HG02840 (cell line): Measurements from ENCODE around the gene RASSF5.

Source experiments
- ATAC-seq: cut with Tn5 transposase; IDR thresholded peaks from one replicate; pipeline ENCODE4 v1.9.1; 2021; ENCODE audit warnings: mild to moderate bottlenecking, moderate library complexity, moderate number of reproducible peaks; ENCODE audit not compliant: unreplicated experiment, low FRiP score

RASSF5 gene

DNA sequence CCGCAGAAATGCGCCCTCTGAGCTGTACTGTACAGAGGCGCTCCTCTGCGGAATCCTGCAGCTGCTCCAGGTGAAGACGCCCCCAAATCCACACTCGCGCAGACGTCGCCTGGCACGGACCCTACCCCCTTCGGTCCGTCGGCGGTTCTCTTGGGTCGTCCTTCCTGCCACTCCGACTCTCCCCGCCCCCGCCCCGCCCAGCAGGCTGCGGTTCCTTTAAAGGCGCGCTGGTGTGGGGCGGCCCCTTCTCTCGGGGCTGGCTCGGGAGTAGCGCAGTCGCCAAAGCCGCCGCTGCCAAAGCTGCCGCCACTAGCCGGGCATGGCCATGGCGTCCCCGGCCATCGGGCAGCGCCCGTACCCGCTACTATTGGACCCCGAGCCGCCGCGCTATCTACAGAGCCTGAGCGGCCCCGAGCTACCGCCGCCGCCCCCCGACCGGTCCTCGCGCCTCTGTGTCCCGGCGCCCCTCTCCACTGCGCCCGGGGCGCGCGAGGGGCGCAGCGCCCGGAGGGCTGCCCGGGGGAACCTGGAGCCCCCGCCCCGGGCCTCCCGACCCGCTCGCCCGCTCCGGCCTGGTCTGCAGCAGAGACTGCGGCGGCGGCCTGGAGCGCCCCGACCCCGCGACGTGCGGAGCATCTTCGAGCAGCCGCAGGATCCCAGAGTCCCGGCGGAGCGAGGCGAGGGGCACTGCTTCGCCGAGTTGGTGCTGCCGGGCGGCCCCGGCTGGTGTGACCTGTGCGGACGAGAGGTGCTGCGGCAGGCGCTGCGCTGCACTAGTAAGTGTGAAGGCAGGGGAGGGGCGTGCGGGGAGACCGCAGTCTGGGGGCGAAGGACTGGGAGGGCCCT, at the start of gene RASSF5:
TSS of gene RASSF5 (plus strand) at position 248 of the 846 bp plus-strand sequence. CDS start at position 320, 72 bp downstream.
- peak; percentile 47 for ATAC-seq

GRCh38 chr1:206459703-206460102, 47.6 kb upstream of the RASSF5 start:
- ATAC-seq, result no peak

GRCh38 chr1:206460836-206461426, 46.4 kb upstream of the RASSF5 start:
- no peak for ATAC-seq

- no peak for ATAC-seq
Measured at GRCh38 chr1:206461602-206462455, 45.5 kb upstream of the RASSF5 start.

GRCh38 chr1:206463137-206463536, 44.2 kb upstream of the RASSF5 start:
- no peak for ATAC-seq

- no peak for ATAC-seq
Measured at GRCh38 chr1:206463911-206464310, 43.4 kb upstream of the RASSF5 start.

- ATAC-seq, result no peak
Measured at GRCh38 chr1:206464456-206464964, 42.8 kb upstream of the RASSF5 start.

GRCh38 chr1:206465951-206466350, 41.4 kb upstream of the RASSF5 start:
- ATAC-seq, result no peak

- ATAC-seq, result no peak
Measured at GRCh38 chr1:206466840-206467649, 40.3 kb upstream of the RASSF5 start.

DNA sequence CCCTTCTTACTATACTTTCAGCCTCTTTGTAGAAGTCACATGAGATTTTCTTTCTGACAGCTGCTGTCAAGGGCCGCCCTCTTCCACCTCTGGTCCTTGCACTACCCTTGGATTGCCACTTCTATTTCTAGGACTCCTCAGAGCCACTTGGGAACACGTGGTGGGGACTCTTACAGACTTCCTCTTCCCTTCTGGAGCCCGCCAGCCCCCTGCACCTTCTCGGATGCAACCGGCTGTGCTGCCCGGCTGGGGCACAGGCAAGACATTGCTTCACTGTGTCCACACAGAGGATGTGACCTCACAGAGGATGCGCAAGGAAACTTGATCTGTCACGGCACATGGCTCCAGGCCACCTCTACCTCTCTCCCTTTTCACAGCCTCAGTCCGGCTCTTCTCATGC, 39.4 kb upstream of the RASSF5 start:
- no peak for ATAC-seq

GRCh38 chr1:206468571-206468970, 38.8 kb upstream of the RASSF5 start:
- ATAC-seq, result no peak

DNA sequence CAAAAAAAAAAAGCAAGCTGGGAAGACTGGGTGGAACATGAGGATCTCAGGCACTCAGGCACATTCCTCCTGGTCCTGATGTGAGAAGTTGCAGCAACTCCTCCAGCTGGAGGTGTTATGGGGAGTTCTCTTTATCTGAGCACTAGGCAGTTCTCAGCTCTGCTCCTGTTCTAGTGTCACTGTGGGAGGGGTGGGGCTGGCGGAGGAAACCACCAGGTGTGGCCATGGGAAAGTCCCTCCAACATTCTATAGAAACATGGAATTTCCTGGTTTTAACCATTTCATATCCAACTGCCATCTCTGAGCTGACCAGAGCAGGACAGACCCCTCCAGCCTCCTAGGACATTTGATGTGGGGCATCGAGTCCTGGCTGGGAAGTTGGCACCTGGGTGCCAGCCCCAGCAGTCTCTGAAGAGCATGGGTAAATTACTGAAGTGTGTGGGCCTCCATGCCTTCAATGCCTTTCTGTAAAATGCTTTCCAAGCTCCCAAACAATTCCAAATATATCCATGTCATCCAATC, 37.9 kb upstream of the RASSF5 start:
- no peak for ATAC-seq

DNA sequence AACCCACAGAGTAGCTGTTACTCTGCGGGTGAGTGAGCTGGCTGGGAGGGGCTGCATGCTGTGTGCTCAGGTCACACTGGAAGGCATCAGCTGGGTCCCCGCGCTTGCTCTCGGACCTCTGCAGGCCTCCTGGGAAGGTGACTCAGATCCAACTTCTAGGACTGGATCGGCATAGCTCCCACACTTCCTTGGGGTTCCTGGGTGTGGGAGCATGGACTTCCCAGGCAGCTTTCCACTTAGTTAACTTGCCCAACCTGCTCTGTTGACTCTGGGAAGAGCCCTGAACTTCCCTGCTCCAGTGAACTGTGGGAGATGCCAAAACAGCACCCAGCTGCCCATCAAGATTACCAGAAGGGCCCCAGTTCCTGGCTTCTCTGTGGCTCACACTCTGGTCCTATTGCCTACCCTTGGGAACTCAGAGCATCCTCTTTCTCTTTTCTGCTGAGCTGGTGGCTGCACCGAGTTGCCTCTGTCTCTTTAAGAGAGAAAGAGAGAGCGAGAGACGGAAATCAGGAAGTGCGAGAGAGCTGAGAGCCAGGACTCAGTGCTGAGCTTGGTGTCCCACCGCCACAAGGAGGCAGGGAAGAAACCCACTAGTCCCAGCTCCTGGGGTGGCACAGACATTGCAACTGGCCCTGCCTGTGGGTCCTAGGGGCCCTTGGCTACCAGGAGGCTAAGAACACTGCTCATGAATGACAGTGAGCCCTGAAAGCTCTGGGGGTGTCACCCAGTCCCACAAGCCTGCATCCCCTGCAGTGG, 37.2 kb upstream of the RASSF5 start, which contains the start of gene IKBKE:
TSS of gene IKBKE (plus strand) at position 544 of the 759 bp plus-strand sequence. CDS start 2,752 bp downstream, outside the sequence.
- peak; percentile 52 for ATAC-seq

DNA sequence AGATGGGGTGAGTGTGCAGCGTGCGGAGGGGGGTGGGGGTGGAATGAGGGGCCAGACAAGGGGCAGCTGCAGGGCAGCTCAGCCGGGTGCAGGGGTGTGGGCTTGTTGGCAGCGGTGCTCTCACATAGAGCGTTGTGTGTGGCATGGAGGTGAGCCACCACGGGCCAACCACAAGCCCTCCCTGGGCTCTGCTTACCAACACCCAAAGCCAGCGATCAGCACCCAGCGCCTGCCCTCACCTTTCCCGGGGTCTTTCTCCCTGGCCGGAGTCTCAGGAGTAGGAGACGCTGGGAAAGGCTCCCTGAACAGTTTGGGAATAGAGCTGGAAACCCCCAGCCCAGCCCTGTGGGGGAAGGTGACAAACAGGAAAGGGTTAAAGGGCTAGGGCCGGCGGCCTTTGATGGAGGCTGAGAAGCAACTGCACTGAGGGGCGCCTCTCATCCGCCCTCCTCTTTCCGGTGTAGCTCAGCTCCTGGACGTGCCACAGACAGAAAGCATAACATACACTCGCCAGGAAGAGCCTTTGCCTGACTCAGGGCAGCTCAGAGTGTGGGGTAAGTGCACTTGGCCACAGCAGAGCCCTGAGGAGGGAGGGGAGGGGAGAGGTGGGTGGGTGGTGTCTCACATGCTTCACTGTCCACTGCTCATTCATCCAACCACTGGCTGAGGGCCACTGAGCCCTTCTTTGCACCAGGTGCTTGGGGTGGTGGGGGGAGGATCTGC, 36.5 kb upstream of the RASSF5 start:
- ATAC-seq, result peak; percentile 16

- no peak for ATAC-seq
Measured at GRCh38 chr1:206471415-206471801, 35.9 kb upstream of the RASSF5 start.

GRCh38 chr1:206472024-206472423, 35.3 kb upstream of the RASSF5 start:
- ATAC-seq, result no peak

DNA sequence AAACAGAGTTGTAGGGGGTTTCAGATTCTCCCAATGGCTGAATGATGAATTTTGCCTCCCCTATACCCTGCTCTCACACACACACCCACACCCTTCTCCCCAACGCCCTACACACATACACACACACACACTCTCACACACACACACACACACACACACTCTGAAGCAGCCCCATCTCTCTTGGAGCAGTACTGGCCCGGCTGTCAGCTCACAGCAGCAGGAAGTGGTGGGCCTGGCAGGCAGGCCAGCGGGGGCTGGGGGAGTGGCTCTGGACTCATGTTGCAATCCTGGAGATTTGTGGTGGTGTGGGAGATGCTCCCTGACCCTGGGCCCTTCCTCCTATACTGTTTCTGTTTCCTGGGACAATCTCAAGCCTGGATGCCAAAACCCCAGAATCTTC, 34.9 kb upstream of the RASSF5 start:
- ATAC-seq, result no peak

DNA sequence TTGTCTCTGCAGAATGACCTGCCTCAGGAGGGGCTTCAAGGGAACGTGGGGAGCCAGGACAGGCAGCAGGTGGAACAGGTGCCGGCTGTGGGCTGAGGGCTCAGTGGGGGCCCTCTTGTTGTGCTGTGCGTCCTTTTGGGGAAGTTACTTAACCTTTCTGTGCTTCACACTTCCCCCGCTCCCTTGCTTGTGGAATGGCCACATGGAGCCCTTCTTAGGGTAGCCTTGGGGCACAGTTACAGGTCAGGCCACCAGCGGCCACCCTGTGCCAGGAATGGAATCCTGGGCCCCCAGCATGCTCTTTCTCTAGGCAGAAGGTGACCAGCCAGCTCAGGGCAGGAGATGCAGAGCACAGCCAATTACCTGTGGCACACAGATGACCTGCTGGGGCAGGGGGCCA, 34.4 kb upstream of the RASSF5 start:
- no peak for ATAC-seq
